HG03520 (cell line): ENCODE results near the gene HOXC12.
A peak's percentile ranks its signal among the peaks of the same experiment; 100 is the strongest.

Source experiments
- ATAC-seq: cut with Tn5 transposase; IDR thresholded peaks from one replicate; pipeline ENCODE4 v1.9.1; 2021; ENCODE audit warnings: mild to moderate bottlenecking, moderate library complexity; ENCODE audit not compliant: unreplicated experiment

HOXC12 gene

GRCh38 chr12:54005531-54005852 is 50.8 kb downstream of the HOXC12 start:
- no peak for ATAC-seq

GRCh38 chr12:54005853-54006558 is 51.3 kb downstream of the HOXC12 start:
- ATAC-seq, result peak; percentile 76

GRCh38 chr12:54006559-54007220 is 52.0 kb downstream of the HOXC12 start:
- ATAC-seq, result no peak

- ATAC-seq, result no peak
Observed at GRCh38 chr12:54007538-54008259, 53.0 kb downstream of the HOXC12 start.

GRCh38 chr12:54008260-54008552 is 53.5 kb downstream of the HOXC12 start:
- ATAC-seq, result no peak
